Stimulated activated CD4-positive, alpha-beta T cell treated with anti-CD3 and anti-CD28 coated beads, TNF-alpha, amount 100 ng/mL, for 1 hour (primary cell): ENCODE data around the gene DOCK1.

ENCODE experiments used
- DNase-seq, 3 donors: peaks; one replicate each; pipeline ENCODE4 v3.0.0-alpha.2; 2020; ENCODE audit warnings: low read depth in 3 of 3, low spot score in 1 of 3

DOCK1 gene

GRCh38 chr10:127159648-127160245 is 254.5 kb downstream of the DOCK1 start:
- no peak for DNase-seq

GRCh38 chr10:127161482-127161881 is 256.3 kb downstream of the DOCK1 start:
- DNase-seq: no peak

GRCh38 chr10:127162841-127163240 is 257.6 kb downstream of the DOCK1 start:
- no peak for DNase-seq

DNA sequence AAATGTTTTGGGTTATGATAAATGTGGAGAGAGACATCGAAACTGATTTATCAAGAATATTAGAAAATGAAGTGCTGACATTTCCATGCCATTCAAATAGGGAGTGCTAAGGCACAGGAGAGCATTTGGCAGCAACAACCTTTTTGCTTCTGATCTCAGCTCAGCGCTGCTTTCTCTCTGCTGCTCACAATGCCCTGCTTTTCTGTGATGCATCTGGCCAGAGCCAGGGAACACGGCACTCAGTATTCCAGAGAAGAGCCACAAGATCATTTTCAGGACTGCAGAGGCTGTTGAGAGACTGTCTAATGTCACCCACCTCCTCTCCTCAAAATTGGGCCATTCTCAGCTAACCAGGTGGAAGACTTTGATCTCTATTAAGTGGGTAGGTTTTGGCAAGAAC is 263.0 kb downstream of the DOCK1 start:
- no peak for DNase-seq

DNA sequence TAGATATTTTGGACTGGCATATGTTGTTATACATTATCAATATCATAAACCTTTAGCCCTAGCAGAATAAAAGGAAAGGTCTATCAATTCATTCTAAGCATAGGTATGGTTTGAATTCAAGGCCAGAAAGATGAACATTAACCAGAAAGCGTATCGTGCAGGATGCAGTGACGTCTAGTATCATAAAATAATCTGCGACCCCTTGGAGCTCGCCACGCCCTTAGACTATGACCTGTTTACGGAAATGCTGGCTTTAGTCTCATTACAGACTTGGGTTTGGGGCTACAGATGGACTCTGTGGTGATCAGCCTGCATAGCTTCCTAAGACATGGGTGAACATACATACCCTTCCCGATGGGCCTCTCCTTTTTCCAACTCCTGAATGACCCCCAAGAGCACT is 269.6 kb downstream of the DOCK1 start:
- DNase-seq: no peak

DNA sequence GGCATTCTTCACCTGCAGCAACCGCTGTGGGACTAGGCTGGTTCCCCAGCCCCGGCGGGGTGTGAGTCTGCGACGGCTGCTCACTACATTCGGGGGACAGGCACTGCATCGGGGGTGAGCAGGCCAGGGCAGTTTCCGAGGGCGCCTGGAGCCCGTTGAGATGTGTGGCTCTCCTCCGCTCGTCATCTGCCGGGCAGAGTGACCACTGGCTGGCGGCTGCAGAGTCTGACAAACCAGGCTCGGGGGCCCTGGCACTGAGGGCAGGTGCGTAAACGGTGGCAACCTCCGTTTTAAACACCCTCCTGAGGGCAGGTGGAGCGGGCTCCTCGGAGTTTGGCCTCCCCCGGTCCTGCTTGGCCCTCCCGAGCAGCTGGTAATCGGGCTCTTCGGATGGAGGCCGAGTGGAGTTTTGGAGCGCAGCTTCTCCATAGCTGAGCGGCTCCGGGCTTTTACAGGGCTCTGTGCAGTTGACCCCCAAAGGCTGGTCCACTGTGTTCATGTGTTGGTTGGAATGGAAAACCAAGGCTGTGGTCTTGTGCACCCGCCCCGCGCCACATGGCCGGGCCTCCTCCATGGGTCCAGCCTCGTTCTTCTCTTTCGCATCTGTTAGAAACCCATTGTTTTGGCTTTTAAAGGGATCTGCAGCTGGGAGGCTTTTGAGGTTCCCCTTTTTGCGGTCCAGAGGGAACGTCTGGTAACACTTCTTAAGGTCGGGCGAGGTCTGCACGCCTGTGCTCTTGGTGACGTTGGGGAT is 270.3 kb downstream of the DOCK1 start:
- DNase-seq: no peak

- no peak for DNase-seq
These were observed 271.4 kb downstream of the DOCK1 start for GRCh38 chr10:127176649-127177048.

DNA sequence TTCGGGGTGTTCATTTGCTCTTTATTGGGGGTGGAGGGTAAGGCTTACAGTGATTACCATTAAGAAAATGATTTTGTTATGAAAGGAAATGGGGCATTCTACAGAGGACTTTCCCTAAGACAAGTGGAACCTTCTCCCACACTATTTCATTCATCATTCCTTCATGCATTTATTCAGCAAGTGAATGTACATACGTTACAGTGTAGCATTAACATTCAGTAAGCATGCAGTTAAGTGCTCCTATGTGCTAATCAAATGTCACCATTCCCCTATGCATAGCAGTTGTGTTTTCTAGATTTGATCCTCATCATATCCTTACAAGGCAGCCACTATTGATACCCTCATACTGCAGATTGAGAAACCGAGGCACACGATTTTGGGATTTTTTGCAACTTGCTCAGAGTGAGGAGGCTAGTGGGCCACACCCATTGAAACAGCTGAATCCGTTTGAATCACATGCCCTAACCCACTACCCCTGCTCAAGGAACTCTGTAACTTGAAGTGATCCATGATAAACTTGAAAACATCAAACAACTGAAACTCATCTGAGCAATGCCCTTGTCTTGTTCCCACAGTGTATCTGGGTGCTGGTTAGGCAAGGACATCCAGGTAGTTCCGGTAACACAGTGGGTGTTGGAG is 274.5 kb downstream of the DOCK1 start:
- DNase-seq: no peak

DNA sequence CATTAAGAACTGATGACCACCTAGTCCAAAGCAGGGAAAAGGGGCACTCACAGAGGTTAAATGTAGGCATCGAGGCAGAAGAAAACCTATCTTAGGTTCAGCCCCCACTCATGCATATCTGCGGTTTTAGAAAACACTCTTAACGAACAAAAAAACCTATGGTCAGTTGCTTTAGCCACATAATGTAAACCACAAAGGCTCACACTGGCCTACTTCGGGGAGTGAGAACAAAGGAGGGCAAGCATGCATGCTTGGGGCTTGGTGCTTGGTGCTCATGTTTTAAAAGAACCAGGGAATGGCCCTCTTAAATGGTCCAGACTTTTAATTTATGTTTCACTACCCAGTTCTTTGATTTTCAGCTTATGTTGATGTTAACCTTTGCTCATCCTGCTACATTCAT is 276.9 kb downstream of the DOCK1 start:
- DNase-seq: no peak

- no peak for DNase-seq
These were observed 279.4 kb downstream of the DOCK1 start for GRCh38 chr10:127184582-127184981.

DNA sequence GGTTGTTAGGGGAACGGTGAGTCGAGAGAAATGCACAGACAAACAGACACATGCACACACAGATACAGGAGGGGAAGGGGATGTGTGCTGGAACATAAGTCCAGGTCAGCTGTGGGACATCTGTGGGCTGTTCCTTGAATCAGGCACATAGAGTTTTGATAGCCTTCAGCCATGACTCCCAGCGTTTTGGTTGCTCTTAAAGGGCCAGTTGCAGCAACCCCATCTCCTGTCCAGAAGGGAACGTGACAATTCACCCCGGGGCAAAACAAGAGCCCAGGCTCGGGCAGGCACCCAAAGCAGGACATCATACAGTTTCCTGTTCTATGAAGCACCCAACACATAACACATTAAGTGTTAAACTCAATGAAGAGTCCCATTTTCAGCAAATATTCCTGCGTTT is 281.6 kb downstream of the DOCK1 start:
- DNase-seq: no peak

GRCh38 chr10:127189226-127189625 is 284.0 kb downstream of the DOCK1 start:
- no peak for DNase-seq

GRCh38 chr10:127190427-127190826 is 285.2 kb downstream of the DOCK1 start:
- DNase-seq: no peak

DNA sequence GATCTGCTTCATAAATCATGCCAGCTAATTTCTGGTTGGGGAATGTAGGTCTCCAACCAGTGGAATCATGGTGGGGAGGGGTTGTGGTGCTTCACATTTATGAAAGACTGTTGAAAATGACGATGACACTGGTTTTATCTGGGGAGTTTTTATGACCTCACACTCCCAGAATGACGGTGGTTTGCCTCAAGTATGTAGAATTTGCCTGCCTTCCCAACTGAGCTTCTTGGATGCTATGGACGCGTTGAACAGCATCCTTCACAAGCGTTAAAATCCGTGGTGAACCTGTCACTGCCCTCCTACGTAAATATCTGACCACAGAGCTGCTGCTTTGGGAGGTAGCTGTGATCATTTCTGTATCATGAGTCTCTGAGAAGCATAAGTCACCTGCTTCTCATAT is 287.9 kb downstream of the DOCK1 start:
- no peak for DNase-seq

GRCh38 chr10:127194111-127194510 is 288.9 kb downstream of the DOCK1 start:
- DNase-seq: no peak

GRCh38 chr10:127194599-127194998 is 289.4 kb downstream of the DOCK1 start:
- no peak for DNase-seq

GRCh38 chr10:127195041-127195506 is 289.8 kb downstream of the DOCK1 start:
- DNase-seq: no peak

GRCh38 chr10:127195571-127196281 is 290.5 kb downstream of the DOCK1 start:
- DNase-seq: no peak

GRCh38 chr10:127196282-127197153 is 291.3 kb downstream of the DOCK1 start, which contains the start of gene INSYN2A:
Gene INSYN2A (minus strand): TSS chr10:127196591. CDS start chr10:127176395, 20,196 bp downstream.
- no peak for DNase-seq

DNA sequence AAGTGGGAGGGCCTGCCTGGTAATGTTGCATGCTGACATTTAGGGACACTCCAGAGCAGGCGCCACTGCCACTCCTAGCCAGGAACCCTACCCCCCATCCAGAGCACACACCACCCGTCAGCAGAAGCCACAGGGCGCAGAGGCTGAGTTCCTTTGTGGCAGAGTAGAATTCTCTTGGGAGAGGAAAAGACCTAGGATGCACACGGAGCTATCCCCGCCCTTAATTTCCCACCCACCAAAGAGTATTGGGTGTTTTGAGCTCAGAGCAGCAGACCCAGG is 291.9 kb downstream of the DOCK1 start:
- no peak for DNase-seq

GRCh38 chr10:127198307-127198706 is 293.1 kb downstream of the DOCK1 start:
- no peak for DNase-seq
